BJ (cell line): ENCODE measurements around the gene KIFC1. TPM values are rescaled to one million over a fixed set of nuclear protein-coding genes. Genes with fewer than 3 reads are reported as not detected.

Experiments
- CTCF ChIA-PET: fragments of 350-600 bp; formaldehyde crosslinking; extraction: SDS; loops from one replicate; lab custom pipeline; 2021; ENCODE audit warnings: antibody characterized with exemption, inconsistent platforms; lab: Yijun Ruan, JAX
- POLR2A ChIA-PET: fragments of 300-600 bp; sonication (Branson Sonifier 250); formaldehyde crosslinking; extraction: SDS; loops from one replicate; lab custom pipeline; 2021; ENCODE audit warnings: antibody characterized with exemption; lab: Charles Lee
- DNase-seq: peaks from one replicate; pipeline ENCODE4 v3.0.0-alpha.2; 2011; ENCODE audit warnings: low read depth
- H3K27me3 ChIP-seq: 2 replicates; pipeline ENCODE4 v1.6.0; 2011; ENCODE audit warnings: low read length; ENCODE audit not compliant: control insufficient read depth, insufficient read depth
- H3K36me3 ChIP-seq: 2 replicates; pipeline ENCODE4 v1.5.1; 2011; ENCODE audit warnings: low read length; ENCODE audit not compliant: control insufficient read depth, insufficient read depth
- H3K4me3 ChIP-seq: 2 replicates; pipeline ENCODE4 v1.5.1; 2011; ENCODE audit warnings: low read depth, mild to moderate bottlenecking, control low read depth, low read length
- polyA plus RNA-seq: library from polyadenylated mRNA; depleted of rRNA; stranded (reverse); fragments of >200 nt; gene quantifications from 2 replicates; pipeline ENCODE4 v1.2.3, GENCODE V29; 2011; rRNA removed
- small RNA-seq: library from RNA; depleted of rRNA; stranded (forward); fragments of <200 nt; gene quantifications from one replicate; pipeline ENCODE3, GENCODE V24; 2012; ENCODE audit warnings: low replicate concordance, low read depth; ENCODE audit not compliant: insufficient read length
- TF ChIP-seq, protein P1 (sequence below): IDR thresholded peaks from 2 replicates; pipeline ENCODE4 v1.5.1; 2011; ENCODE audit warnings: low read depth, mild to moderate bottlenecking, control low read depth, inconsistent platforms, low read length, moderate library complexity; ENCODE audit not compliant: insufficient read depth

Gene KIFC1
- polyA plus RNA-seq, 1 experiment: 32.4 TPM

DNA sequence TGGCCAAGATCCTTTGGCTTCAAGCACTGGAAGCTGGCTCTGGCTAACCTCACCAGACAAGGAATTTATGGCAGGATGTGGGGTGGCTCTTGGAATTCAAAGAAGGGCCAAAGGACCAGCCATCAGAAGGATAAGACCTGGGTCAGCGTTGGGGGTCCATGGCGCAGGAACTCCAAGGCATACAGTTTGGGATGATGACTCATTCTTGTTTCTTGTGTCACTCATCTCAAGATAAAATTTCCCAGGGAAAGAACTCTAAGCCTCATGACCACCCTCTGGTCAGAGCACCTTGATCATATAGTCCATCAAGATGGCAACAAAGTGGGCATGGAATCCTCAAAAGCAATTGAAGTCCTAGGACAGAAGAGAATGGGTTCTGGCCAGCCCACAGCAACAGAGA lies 67.6 kb downstream of the KIFC1 start:
- ChIA-PET POLR2A (no interaction called here), CTCF (interaction anchor here (0.7 kb wide), 1 partner anchor 75 kb away, joined by 3 read pairs; no protein-coding TSS in a partner anchor)
- Histone ChIP-seq H3K36me3 (peaks cover 2% of the 10 kb centered on the region; the same call in 1 of the 2 replicates), H3K4me3 (no peak overlapping the region), H3K27me3 (no peaks in the 10 kb centered on the region)
- no peak for DNase-seq
- TF ChIP-seq, protein P1, sequence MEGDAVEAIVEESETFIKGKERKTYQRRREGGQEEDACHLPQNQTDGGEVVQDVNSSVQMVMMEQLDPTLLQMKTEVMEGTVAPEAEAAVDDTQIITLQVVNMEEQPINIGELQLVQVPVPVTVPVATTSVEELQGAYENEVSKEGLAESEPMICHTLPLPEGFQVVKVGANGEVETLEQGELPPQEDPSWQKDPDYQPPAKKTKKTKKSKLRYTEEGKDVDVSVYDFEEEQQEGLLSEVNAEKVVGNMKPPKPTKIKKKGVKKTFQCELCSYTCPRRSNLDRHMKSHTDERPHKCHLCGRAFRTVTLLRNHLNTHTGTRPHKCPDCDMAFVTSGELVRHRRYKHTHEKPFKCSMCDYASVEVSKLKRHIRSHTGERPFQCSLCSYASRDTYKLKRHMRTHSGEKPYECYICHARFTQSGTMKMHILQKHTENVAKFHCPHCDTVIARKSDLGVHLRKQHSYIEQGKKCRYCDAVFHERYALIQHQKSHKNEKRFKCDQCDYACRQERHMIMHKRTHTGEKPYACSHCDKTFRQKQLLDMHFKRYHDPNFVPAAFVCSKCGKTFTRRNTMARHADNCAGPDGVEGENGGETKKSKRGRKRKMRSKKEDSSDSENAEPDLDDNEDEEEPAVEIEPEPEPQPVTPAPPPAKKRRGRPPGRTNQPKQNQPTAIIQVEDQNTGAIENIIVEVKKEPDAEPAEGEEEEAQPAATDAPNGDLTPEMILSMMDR: no peak

Small RNA genes lying within 50 kb of the gene (small RNA-seq; reads per million reads assigned to genes)
- not detected for gene RPL35AP4
- not detected for gene ZBTB9

Other genes with a start within 250 kb of the KIFC1 start
- 0.55 and 0.91 TPM in 2 replicates for gene COL11A2, start 199.4 kb upstream of the KIFC1 start, polyA plus RNA-seq
- gene RXRB, start 191.2 kb upstream of the KIFC1 start, polyA plus RNA-seq: 51.3 and 67.9 TPM in 2 replicates
- 116 and 151 TPM in 2 replicates for gene SLC39A7, start 191.0 kb upstream of the KIFC1 start, polyA plus RNA-seq
- 2.1 and 3.4 TPM in 2 replicates for gene HSD17B8, start 187.2 kb upstream of the KIFC1 start, polyA plus RNA-seq
- 24.4 and 36.6 TPM in 2 replicates for gene RING1, start 183.3 kb upstream of the KIFC1 start, polyA plus RNA-seq
- gene VPS52, start 119.9 kb upstream of the KIFC1 start, polyA plus RNA-seq: 63.2 and 89.8 TPM in 2 replicates
- 6,221 and 6,433 TPM in 2 replicates for gene RPS18, start 119.7 kb upstream of the KIFC1 start, polyA plus RNA-seq
- gene B3GALT4, start 114.7 kb upstream of the KIFC1 start, polyA plus RNA-seq: 2.2 and 4.0 TPM in 2 replicates
- 45.6 and 78.9 TPM in 2 replicates for gene WDR46, start 102.6 kb upstream of the KIFC1 start, polyA plus RNA-seq
- 49.0 and 55.5 TPM in 2 replicates for gene PFDN6, start 102.2 kb upstream of the KIFC1 start, polyA plus RNA-seq
- 24.2 and 35.2 TPM in 2 replicates for gene RGL2, start 92.9 kb upstream of the KIFC1 start, polyA plus RNA-seq
- gene TAPBP, start 77.7 kb upstream of the KIFC1 start, polyA plus RNA-seq: 23.1 and 37.9 TPM in 2 replicates
- 10.6 and 13.6 TPM in 2 replicates for gene ZBTB22, start 74.1 kb upstream of the KIFC1 start, polyA plus RNA-seq
- 37.5 and 46.9 TPM in 2 replicates for gene DAXX, start 68.9 kb upstream of the KIFC1 start, polyA plus RNA-seq
- gene PHF1, start 19.2 kb downstream of the KIFC1 start, polyA plus RNA-seq: 37.8 and 54.6 TPM in 2 replicates
- gene CUTA, start 26.3 kb downstream of the KIFC1 start, polyA plus RNA-seq: 347 and 369 TPM in 2 replicates
- 4.2 and 5.7 TPM in 2 replicates for gene SYNGAP1, start 28.2 kb downstream of the KIFC1 start, polyA plus RNA-seq
- 4.4 and 5.7 TPM in 2 replicates for gene ZBTB9, start 62.8 kb downstream of the KIFC1 start, polyA plus RNA-seq
- gene BAK1, start 188.5 kb downstream of the KIFC1 start, polyA plus RNA-seq: 16.6 and 24.5 TPM in 2 replicates
- gene ITPR3, start 229.5 kb downstream of the KIFC1 start, polyA plus RNA-seq: 8.6 and 16.6 TPM in 2 replicates